IMR-90 (cell line): ENCODE results near the gene DDR1. TPM values are rescaled to one million over a fixed set of nuclear protein-coding genes. Genes with fewer than 3 reads are reported as not detected.

ENCODE experiments used
- ATAC-seq: fragments of 200-7000 bp; cut with Tn5 transposase; 2 replicates; pipeline ENCODE4 v1.9.1; 2020; ENCODE audit warnings: low read depth, mild to moderate bottlenecking, moderate library complexity
- BruUV-seq: library from RNA; stranded (reverse); fragments of 400-500 nt; replicated peaks from 2 replicates; lab custom pipeline; 2021; lab: Mats Ljungman, UMichigan
- CTCF ChIA-PET: fragments of 300-600 bp; formaldehyde crosslinking; extraction: SDS; loops from one replicate; lab custom pipeline; 2021; ENCODE audit warnings: antibody characterized with exemption; lab: Yijun Ruan, JAX
- POLR2A ChIA-PET: fragments of 300-600 bp; sonication (Branson Sonifier 250); formaldehyde crosslinking; loops from one replicate; lab custom pipeline; 2022; ENCODE audit warnings: antibody characterized with exemption; ENCODE audit not compliant: unreplicated experiment; lab: Charles Lee
- DNase-seq: peaks from one replicate; pipeline ENCODE4 v3.0.0; 2013
- H2AFZ ChIP-seq: replicated peaks from 2 replicates; pipeline ENCODE3; 2013; ENCODE audit warnings: low read length, mild to moderate bottlenecking; ENCODE audit not compliant: poor library complexity
- H2AK5ac ChIP-seq: 2 replicates; pipeline ENCODE4 v1.6.1; 2013; ENCODE audit warnings: low read depth, low read length, inconsistent platforms
- H2AK9ac ChIP-seq: replicated peaks from 2 replicates; pipeline ENCODE3; 2013; ENCODE audit warnings: mild to moderate bottlenecking, low read depth, low read length, moderate library complexity; ENCODE audit not compliant: poor library complexity
- H2BK120ac ChIP-seq: 2 replicates; pipeline ENCODE4 v1.6.1; 2013; ENCODE audit warnings: low read depth, low read length, inconsistent platforms
- H2BK15ac ChIP-seq: 3 replicates; pipeline ENCODE4 v1.6.1; 2013; ENCODE audit warnings: low read depth, low read length, inconsistent platforms
- H2BK20ac ChIP-seq: 2 replicates; pipeline ENCODE4 v1.6.1; 2013; ENCODE audit warnings: low read depth, mild to moderate bottlenecking, inconsistent platforms, low read length, moderate library complexity
- H2BK5ac ChIP-seq: 2 replicates; pipeline ENCODE4 v1.6.1; 2013; ENCODE audit warnings: mild to moderate bottlenecking, low read depth, low read length, inconsistent platforms; ENCODE audit not compliant: poor library complexity, severe bottlenecking
- H3K14ac ChIP-seq: replicated peaks from 2 replicates; pipeline ENCODE4 v1.6.1; 2013; ENCODE audit warnings: low read depth, low read length, inconsistent platforms
- H3K18ac ChIP-seq: 2 replicates; pipeline ENCODE4 v1.6.1; 2013; ENCODE audit warnings: low read depth, low read length, control low read depth
- H3K23ac ChIP-seq: 2 replicates; pipeline ENCODE4 v1.6.1; 2013; ENCODE audit warnings: low read depth, low read length, inconsistent platforms
- H3K27ac ChIP-seq: 2 replicates; pipeline ENCODE4 v1.5.1; 2013; ENCODE audit warnings: mild to moderate bottlenecking, control low read depth, low read length; ENCODE audit not compliant: insufficient read depth
- H3K27me3 ChIP-seq: 2 replicates; pipeline ENCODE4 v1.6.1; 2013; ENCODE audit warnings: low read length; ENCODE audit not compliant: control insufficient read depth, insufficient read depth
- H3K36me3 ChIP-seq: 2 replicates; pipeline ENCODE4 v1.6.1; 2013; ENCODE audit warnings: low read length, mixed read lengths; ENCODE audit not compliant: control insufficient read depth, insufficient read depth
- H3K4ac ChIP-seq: 2 replicates; pipeline ENCODE4 v1.6.1; 2013; ENCODE audit warnings: low read depth, low read length, inconsistent platforms
- H3K4me1 ChIP-seq: 2 replicates; pipeline ENCODE4 v1.6.1; 2013; ENCODE audit warnings: low read length, mixed read lengths; ENCODE audit not compliant: control insufficient read depth, insufficient read depth
- H3K4me2 ChIP-seq: 2 replicates; pipeline ENCODE4 v1.6.1; 2013; ENCODE audit warnings: low read depth, mild to moderate bottlenecking, control low read depth, low read length, moderate library complexity
- H3K4me3 ChIP-seq: 2 replicates; pipeline ENCODE4 v1.5.1; 2013; ENCODE audit warnings: low read depth, mild to moderate bottlenecking, control low read depth, low read length, moderate library complexity; ENCODE audit not compliant: insufficient read depth
- H3K56ac ChIP-seq: 2 replicates; pipeline ENCODE4 v1.6.1; 2013; ENCODE audit warnings: low read length, inconsistent platforms; ENCODE audit not compliant: insufficient read depth; ENCODE audit errors: extremely low read depth
- H3K79me1 ChIP-seq, 2 experiments: 2 replicates each; pipeline ENCODE4 v1.6.1; 2013; ENCODE audit warnings: low read length in 2 of 2, inconsistent platforms in 1 of 2, low read depth in 1 of 2
- H3K9ac ChIP-seq: 2 replicates; pipeline ENCODE4 v1.6.1; 2013; ENCODE audit warnings: low read depth, low read length, control low read depth
- H3K9me1 ChIP-seq: 2 replicates; pipeline ENCODE4 v1.6.1; 2013; ENCODE audit warnings: low read length, inconsistent platforms; ENCODE audit not compliant: insufficient read depth
- H3K9me3 ChIP-seq: 2 replicates; pipeline ENCODE4 v1.6.1; 2013; ENCODE audit warnings: low read length; ENCODE audit not compliant: control insufficient read depth, insufficient read depth
- H4K20me1 ChIP-seq: 2 replicates; pipeline ENCODE4 v1.6.1; 2013; ENCODE audit warnings: low read length, inconsistent platforms; ENCODE audit not compliant: insufficient read depth
- H4K5ac ChIP-seq: 2 replicates; pipeline ENCODE4 v1.6.1; 2013; ENCODE audit warnings: mild to moderate bottlenecking, low read depth, low read length, control low read depth
- H4K8ac ChIP-seq, 2 experiments: 2 replicates each; pipeline ENCODE4 v1.6.1; 2013; ENCODE audit warnings: low read depth in 2 of 2, low read length in 2 of 2, control low read depth in 1 of 2, inconsistent platforms in 1 of 2
- H4K91ac ChIP-seq: 2 replicates; pipeline ENCODE4 v1.6.1; 2013; ENCODE audit warnings: low read depth, low read length, inconsistent platforms; ENCODE audit not compliant: insufficient read depth
- BHLHE40 ChIP-seq: fragments of 150-350 bp; IDR thresholded peaks from 2 replicates; pipeline ENCODE4 v1.6.1; 2016; ENCODE audit warnings: mild to moderate bottlenecking, low read depth, low read length
- CEBPB ChIP-seq: IDR thresholded peaks from 2 replicates; pipeline ENCODE4 v1.6.1; 2012; ENCODE audit warnings: low read depth, low read length, improper control_type of control experiment
- CHD1 ChIP-seq: IDR thresholded peaks from 2 replicates; pipeline ENCODE4 v1.6.1; 2012; ENCODE audit warnings: low read depth, low read length, improper control_type of control experiment
- CTCF ChIP-seq: conservative IDR thresholded peaks from 2 replicates; pipeline ENCODE4 v1.5.1; 2012; ENCODE audit warnings: mild to moderate bottlenecking, low read depth, low read length, improper control_type of control experiment
- ELK1 ChIP-seq: fragments of 150-350 bp; IDR thresholded peaks from 2 replicates; pipeline ENCODE4 v1.6.1; 2016; ENCODE audit warnings: low read depth, mild to moderate bottlenecking, low read length, moderate library complexity, borderline replicate concordance
- FOS ChIP-seq: fragments of 150-350 bp; IDR thresholded peaks from 2 replicates; pipeline ENCODE4 v1.6.1; 2016; ENCODE audit warnings: low read depth, low read length
- MAFK ChIP-seq: IDR thresholded peaks from 2 replicates; pipeline ENCODE4 v1.6.1; 2012; ENCODE audit warnings: low read depth, low read length, improper control_type of control experiment
- MAZ ChIP-seq: IDR thresholded peaks from 2 replicates; pipeline ENCODE4 v1.6.1; 2012; ENCODE audit warnings: low read depth, mild to moderate bottlenecking, low read length, improper control_type of control experiment, moderate library complexity, borderline replicate concordance
- MXI1 ChIP-seq: IDR thresholded peaks from 2 replicates; pipeline ENCODE4 v1.6.1; 2012; ENCODE audit warnings: low read depth, mild to moderate bottlenecking, low read length, moderate library complexity, borderline replicate concordance
- NFE2L2 ChIP-seq: fragments of 150-350 bp; IDR thresholded peaks from 2 replicates; pipeline ENCODE4 v1.6.1; 2016; ENCODE audit warnings: low read depth, mild to moderate bottlenecking, low read length
- POLR2A ChIP-seq: IDR thresholded peaks from 2 replicates; pipeline ENCODE4 v1.6.1; 2012; ENCODE audit warnings: mild to moderate bottlenecking, low read depth, low read length
- RAD21 ChIP-seq: IDR thresholded peaks from 2 replicates; pipeline ENCODE4 v1.6.1; 2012; ENCODE audit warnings: low read length, improper control_type of control experiment
- RCOR1 ChIP-seq: IDR thresholded peaks from 2 replicates; pipeline ENCODE4 v1.6.1; 2012; ENCODE audit warnings: mild to moderate bottlenecking, low read length, improper control_type of control experiment; ENCODE audit not compliant: insufficient replicate concordance
- RFX5 ChIP-seq: IDR thresholded peaks from 2 replicates; pipeline ENCODE4 v1.8.0; 2012; ENCODE audit warnings: low read depth, mild to moderate bottlenecking, low read length, moderate library complexity
- SMC3 ChIP-seq: fragments of 150-350 bp; IDR thresholded peaks from 2 replicates; pipeline ENCODE4 v1.6.1; 2016; ENCODE audit warnings: low read depth, mild to moderate bottlenecking, antibody characterized with exemption, low read length, moderate library complexity
- USF2 ChIP-seq: fragments of 150-350 bp; IDR thresholded peaks from 2 replicates; pipeline ENCODE4 v1.6.1; 2017; ENCODE audit warnings: mild to moderate bottlenecking, antibody characterized with exemption, low read length, low read depth
- WGBS, 2 experiments: methylation state at CpG; one replicate each; pipeline versions ENCODE4 v1.1.5 to v1.1.7; 2013; ENCODE audit warnings: missing lambda C conversion rate in 2 of 2; ENCODE audit not compliant: insufficient read length in 1 of 2; ENCODE audit errors: extremely low coverage in 2 of 2; 5-methylcytosine and 5-hydroxymethylcytosine counted together
- dilution Hi-C: fragments of 300-500 bp; cut with HindIII; formaldehyde crosslinking; loops from one replicate; pipeline ENCODE4 v1.14.3; 2018; ENCODE audit warnings: low sequenced_read_pairs; ENCODE audit not compliant: unreplicated experiment
- in situ Hi-C: fragments of 300-500 bp; cut with MboI; formaldehyde crosslinking; loops from 3 replicates; pipeline ENCODE4 v1.14.3; 2019; ENCODE audit warnings: low sequenced_read_pairs, inconsistent platforms, mixed read lengths
- intact Hi-C: fragments of 100-400 bp; cut with micrococcal nuclease; formaldehyde crosslinking; loops from 2 replicates; pipeline ENCODE4 v1.10.0; 2022
- polyA plus RNA-seq, 3 experiments: library from polyadenylated mRNA; depleted of rRNA; stranded (reverse); fragments of >200 nt; gene quantifications; 2 replicates each; pipeline ENCODE4 v1.2.3, GENCODE V29; 2012; ENCODE audit warnings: low replicate concordance in 1 of 3
- total RNA-seq: library from RNA; depleted of rRNA; stranded (reverse); fragments of >200 nt; gene quantifications from 2 replicates; pipeline ENCODE4 v1.2.3, GENCODE V29; 2012

DDR1 gene
- total and polyA plus RNA-seq, 2 of the 4 experiments (the other 2 are of a cell fraction), result 5.6 to 19.6 TPM

DNA sequence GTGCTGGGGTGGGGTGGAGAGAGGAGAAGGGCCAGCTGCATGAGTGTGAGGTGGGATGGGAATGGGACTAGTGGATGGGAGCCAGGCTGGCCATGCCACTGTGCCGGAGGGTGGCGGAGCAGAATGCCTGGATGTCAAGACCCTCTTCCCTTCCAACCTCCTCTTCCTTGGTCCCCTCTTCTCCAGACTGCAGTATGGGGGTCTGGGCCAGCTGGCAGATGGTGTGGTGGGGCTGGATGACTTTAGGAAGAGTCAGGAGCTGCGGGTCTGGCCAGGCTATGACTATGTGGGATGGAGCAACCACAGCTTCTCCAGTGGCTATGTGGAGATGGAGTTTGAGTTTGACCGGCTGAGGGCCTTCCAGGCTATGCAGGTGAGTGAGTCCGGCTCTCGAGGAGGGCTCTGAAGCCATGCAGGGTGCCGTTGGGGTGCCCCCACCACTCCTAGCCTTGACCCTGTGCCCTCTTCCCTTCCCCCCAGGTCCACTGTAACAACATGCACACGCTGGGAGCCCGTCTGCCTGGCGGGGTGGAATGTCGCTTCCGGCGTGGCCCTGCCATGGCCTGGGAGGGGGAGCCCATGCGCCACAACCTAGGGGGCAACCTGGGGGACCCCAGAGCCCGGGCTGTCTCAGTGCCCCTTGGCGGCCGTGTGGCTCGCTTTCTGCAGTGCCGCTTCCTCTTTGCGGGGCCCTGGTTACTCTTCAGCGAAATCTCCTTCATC is 7.7 kb downstream of the DDR1 start:
- WGBS, 2 experiments, result 93% methylated on average over 8 of the region's 21 CpGs; no CpG with 5 or more reads in 1 of the 2 experiments
- H4K91ac ChIP-seq, result no peak overlapping the region
- H2BK120ac ChIP-seq, result no peak overlapping the region
- H3K4me2 ChIP-seq, result no peak overlapping the region
- no peak overlapping the region for H3K14ac ChIP-seq
- H3K27ac ChIP-seq, result no peak overlapping the region
- no peak overlapping the region for H2AK5ac ChIP-seq
- ChIA-PET CTCF (no interaction called here), POLR2A (no interaction called here)
- no peak overlapping the region for H3K9ac ChIP-seq
- no peak overlapping the region for H2AFZ ChIP-seq
- H3K9me1 ChIP-seq, result no peaks in the 10 kb centered on the region
- H2AK9ac ChIP-seq, result peak overlapping the region; percentile 42
- H4K5ac ChIP-seq, result no peak overlapping the region
- H4K20me1 ChIP-seq, result no peaks in the 10 kb centered on the region; the same call in 1 of the 2 replicates
- peaks cover 4 to 33% of the 10 kb centered on the region in 2 experiments for H3K79me1 ChIP-seq
- no peaks in the 10 kb centered on the region for H3K27me3 ChIP-seq
- no TSS peak for BruUV-seq
- H3K4ac ChIP-seq, result no peak overlapping the region
- H2BK5ac ChIP-seq, result no peak overlapping the region
- no peak overlapping the region for H3K56ac ChIP-seq
- no peak overlapping the region for H2BK15ac ChIP-seq
- H3K36me3 ChIP-seq, result peaks cover 58% of the 10 kb centered on the region
- no peak overlapping the region for H4K8ac ChIP-seq
- H3K4me1 ChIP-seq, result peaks cover 8% of the 10 kb centered on the region; the same call in 1 of the 2 replicates
- TF ChIP-seq RCOR1 (no peak), MAFK (no peak), BHLHE40 (no peak), RFX5 (no peak), CEBPB (no peak), NFE2L2 (no peak), ELK1 (no peak), MXI1 (no peak), MAZ (no peak), FOS (no peak), CHD1 (no peak), USF2 (no peak), RAD21 (no peak), CTCF (no peak), POLR2A (no peak), SMC3 (no peak)
- H3K9me3 ChIP-seq, result no peaks in the 10 kb centered on the region
- dilution Hi-C loops (no loop called here), in situ Hi-C loops (no loop called here), intact Hi-C loops (no loop called here)
- H3K23ac ChIP-seq, result no peak overlapping the region
- no peak overlapping the region for H2BK20ac ChIP-seq
- no peak for DNase-seq
- H3K4me3 ChIP-seq, result no peak overlapping the region
- ATAC-seq, result no peak
- H3K18ac ChIP-seq, result no peak overlapping the region
